ENCODE measurements around the gene PHF11. TPM values are rescaled to one million over a fixed set of nuclear protein-coding genes. Genes with fewer than 3 reads are reported as not detected.
A peak's percentile ranks its signal among the peaks of the same experiment; 100 is the strongest.

Gene PHF11
- total and polyA plus RNA-seq, 2 of the 13 experiments (the other 11 are each of a cell fraction or from before 2014, with no cell fraction given), result 15.8 to 22.0 TPM

- TF ChIP-seq SAFB2 (CRISPR knock-in tag; IDR thresholded peaks at IDR 0.05; ENCODE audit: borderline replicate concordance, low read depth), result no peak
- no peak for TF ChIP-seq SYNCRIP (IDR thresholded peaks at IDR 0.05; ENCODE audit: insufficient read depth, low read depth, low read length)
- peak; percentile 65; the same call in 1 of the 2 replicates for TF ChIP-seq MED1 (CRISPR knock-in tag; IDR thresholded peaks at IDR 0.05)
- no peak for TF ChIP-seq TIGD3 (CRISPR knock-in tag; IDR thresholded peaks at IDR 0.05; ENCODE audit: borderline replicate concordance)
- TF ChIP-seq ATAD3A (CRISPR knock-in tag; IDR thresholded peaks at IDR 0.05), result no peak
- TF ChIP-seq TGIF2 (CRISPR knock-in tag; IDR thresholded peaks at IDR 0.05), result no peak
- TF ChIP-seq SOX13 (IDR thresholded peaks at IDR 0.05), result no peak
- TF ChIP-seq SOX13 (CRISPR knock-in tag; conservative IDR thresholded peaks at IDR 0.05 in 1 of 2, IDR thresholded peaks at IDR 0.05 in 1 of 2), result peak in 1 of 2 experiments; percentile 50; a peak in 1 of 4 replicates
- no peak for TF ChIP-seq ZNF34 (CRISPR knock-in tag; IDR thresholded peaks at IDR 0.05; ENCODE audit: borderline replicate concordance)
- TF ChIP-seq ZNF17 (CRISPR knock-in tag; IDR thresholded peaks at IDR 0.05), result no peak
- no peak for TF ChIP-seq BCLAF1 (IDR thresholded peaks at IDR 0.05)
- TF ChIP-seq ZNF879 (CRISPR knock-in tag; IDR thresholded peaks at IDR 0.05), result no peak
- TF ChIP-seq POLR2AphosphoS5 (IDR thresholded peaks at IDR 0.05; ENCODE audit: low read depth, low read length), result peak; percentile 72
- TF ChIP-seq ZNF362 (CRISPR knock-in tag; IDR thresholded peaks at IDR 0.05; ENCODE audit: borderline replicate concordance), result peak; percentile 98
- no peak for TF ChIP-seq NFRKB (IDR thresholded peaks at IDR 0.05)
- no peak for TF ChIP-seq PLSCR1 (CRISPR knock-in tag; IDR thresholded peaks at IDR 0.05; ENCODE audit: borderline replicate concordance)
- peak; percentile 23; the same call in 1 of the 2 replicates for TF ChIP-seq ZNF614 (CRISPR knock-in tag; IDR thresholded peaks at IDR 0.05; ENCODE audit: borderline replicate concordance)
- TF ChIP-seq KLF6 (CRISPR knock-in tag; IDR thresholded peaks at IDR 0.05), result no peak
- no peak for TF ChIP-seq TBP (CRISPR knock-in tag; IDR thresholded peaks at IDR 0.05)
- no peak for TF ChIP-seq LRRFIP1 (CRISPR knock-in tag; conservative IDR thresholded peaks at IDR 0.05)
- TF ChIP-seq FOXK1 (CRISPR knock-in tag; IDR thresholded peaks at IDR 0.05; ENCODE audit: borderline replicate concordance, low read depth), result peak; percentile 23; the same call in 1 of the 2 replicates
- TF ChIP-seq ZNF678 (CRISPR knock-in tag; IDR thresholded peaks at IDR 0.05), result no peak
- TF ChIP-seq TCF7L2 (IDR thresholded peaks at IDR 0.05; ENCODE audit: low read depth, low read length), result no peak
Observed at GRCh38 chr13:49466292-49466838, 29.4 kb upstream of the PHF11 start (continued).

All from HepG2 (cell line).